LNCAP (cell line): ENCODE results near the gene NOL11.

Source experiments
- CTCF ChIP-seq: fragments of 450-650 bp; IDR thresholded peaks from 2 replicates; pipeline ENCODE4 v1.5.1; 2017; ENCODE audit warnings: mild to moderate bottlenecking

NOL11 gene

GRCh38 chr17:67770539-67770938, 52.8 kb downstream of the NOL11 start:
- TF ChIP-seq CTCF, result no peak

GRCh38 chr17:67772679-67773078, 54.9 kb downstream of the NOL11 start:
- no peak for TF ChIP-seq CTCF

GRCh38 chr17:67773246-67773645, 55.5 kb downstream of the NOL11 start:
- TF ChIP-seq CTCF, result no peak

- TF ChIP-seq CTCF, result peak; percentile 89
Observed at GRCh38 chr17:67779098-67779672, 61.4 kb downstream of the NOL11 start.

GRCh38 chr17:67784364-67785121, 66.8 kb downstream of the NOL11 start:
- TF ChIP-seq CTCF, result no peak

- TF ChIP-seq CTCF, result no peak
Observed at GRCh38 chr17:67785122-67785477, 67.4 kb downstream of the NOL11 start.

- no peak for TF ChIP-seq CTCF
Observed at GRCh38 chr17:67785504-67785903, 67.8 kb downstream of the NOL11 start.
